HPDE6-E6E7 (cell line): Measurements from ENCODE around the gene TMEM186.
"Not testable (repeated sequence)": the region's sequence is repeated elsewhere in the genome, so short reads cannot be mapped to it uniquely, and the experiment has no call there.

Source experiments
- DNase-seq: peaks from one replicate; pipeline ENCODE4 v3.0.0; 2011; ENCODE audit warnings: missing footprints; ENCODE audit errors: extremely low spot score

The TMEM186 gene

DNA sequence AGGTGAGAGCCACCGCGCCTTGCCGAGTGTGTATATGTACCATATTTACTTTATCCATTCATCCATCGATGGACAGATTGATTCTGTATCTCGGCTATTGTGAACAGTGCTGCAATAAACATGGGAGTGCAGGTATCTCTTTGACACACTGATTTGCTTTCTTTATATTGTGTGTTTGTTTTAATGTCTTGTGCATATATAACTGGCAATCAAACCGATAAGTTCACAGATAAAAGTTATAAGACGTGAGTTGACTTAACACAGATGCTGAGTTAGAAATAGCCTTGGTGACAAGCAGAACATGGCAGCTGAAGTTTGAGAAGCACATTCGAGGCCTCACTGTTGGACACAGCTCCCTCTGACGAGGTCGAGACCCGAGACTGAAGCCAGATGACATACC is 23.2 kb downstream of the TMEM186 start:
- DNase-seq, result no peak

DNA sequence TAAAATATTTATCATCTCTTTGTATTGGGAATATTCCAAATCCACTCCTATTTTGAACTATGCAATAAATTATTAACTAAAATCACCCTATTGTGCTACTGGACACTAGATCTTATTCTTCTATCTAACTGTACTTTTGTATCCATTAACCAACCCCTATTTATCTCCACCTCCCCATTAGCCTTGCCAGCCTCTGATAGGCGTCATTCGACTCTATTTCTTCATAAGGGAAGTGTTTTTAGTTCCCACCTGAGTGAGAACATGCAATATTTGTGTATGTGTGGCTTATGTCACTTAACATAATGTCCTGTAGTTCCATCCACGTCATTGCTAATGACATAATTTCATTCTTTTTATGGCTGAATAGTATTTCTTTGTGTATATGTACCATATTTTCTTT is 23.9 kb downstream of the TMEM186 start:
- no peak for DNase-seq

DNA sequence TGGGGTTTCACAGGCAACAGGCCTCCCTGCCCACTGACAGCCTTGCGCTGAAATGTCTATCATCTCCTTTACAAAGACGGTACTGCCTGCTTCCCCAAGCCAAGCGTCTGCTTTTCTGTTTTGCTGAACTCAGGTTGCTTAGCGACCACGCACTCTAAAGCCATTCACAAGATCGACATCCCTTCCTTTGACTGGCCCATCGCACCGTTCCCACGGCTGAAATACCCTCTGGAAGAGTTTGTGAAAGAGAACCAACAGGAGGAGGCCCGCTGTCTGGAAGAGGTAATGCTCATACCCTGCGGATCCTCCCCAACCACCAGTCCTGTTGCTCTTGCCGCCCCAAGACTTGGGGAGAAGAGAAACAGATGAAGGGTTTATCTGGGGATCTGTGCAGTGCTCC is 28.7 kb downstream of the TMEM186 start:
- no peak for DNase-seq

DNA sequence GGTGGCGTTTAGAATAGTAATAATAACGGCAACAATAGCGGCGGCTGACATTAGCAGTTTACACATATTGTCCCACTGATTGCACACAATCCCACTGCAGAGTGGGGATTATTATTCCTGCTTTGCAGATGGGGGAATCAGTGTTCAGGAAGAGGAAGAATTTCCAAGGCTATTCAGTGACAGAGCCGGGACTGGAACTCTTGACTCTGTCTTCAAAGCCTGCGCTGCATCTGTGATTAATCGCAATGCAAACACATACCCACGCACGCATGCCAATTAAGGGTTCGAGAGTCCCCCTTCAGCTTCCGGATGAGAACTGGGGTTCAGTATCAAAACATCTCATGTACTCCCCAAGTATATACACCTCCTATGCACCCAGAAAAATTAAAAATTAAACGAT is 29.2 kb downstream of the TMEM186 start:
- no peak for DNase-seq

DNA sequence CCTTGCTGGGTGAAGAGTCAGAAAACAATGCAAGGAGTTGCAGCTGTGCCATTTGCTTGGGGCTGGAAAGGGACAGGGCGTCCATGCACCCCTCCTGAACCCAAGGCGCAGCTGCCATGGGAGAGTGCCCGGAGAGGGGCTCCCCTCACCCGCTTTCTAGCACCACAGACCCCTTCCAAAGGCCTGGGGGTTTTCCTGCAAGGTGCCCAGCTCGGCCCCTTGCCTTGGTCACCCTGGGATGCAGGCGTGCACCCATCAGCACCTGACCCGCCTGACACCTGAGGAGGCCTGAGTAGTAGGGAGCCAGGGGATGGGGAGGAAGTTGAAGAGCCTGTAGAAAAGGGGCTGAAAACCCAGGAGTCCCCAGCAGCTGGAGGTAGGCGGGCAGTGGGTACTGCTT is 30.3 kb downstream of the TMEM186 start:
- no peak for DNase-seq

DNA sequence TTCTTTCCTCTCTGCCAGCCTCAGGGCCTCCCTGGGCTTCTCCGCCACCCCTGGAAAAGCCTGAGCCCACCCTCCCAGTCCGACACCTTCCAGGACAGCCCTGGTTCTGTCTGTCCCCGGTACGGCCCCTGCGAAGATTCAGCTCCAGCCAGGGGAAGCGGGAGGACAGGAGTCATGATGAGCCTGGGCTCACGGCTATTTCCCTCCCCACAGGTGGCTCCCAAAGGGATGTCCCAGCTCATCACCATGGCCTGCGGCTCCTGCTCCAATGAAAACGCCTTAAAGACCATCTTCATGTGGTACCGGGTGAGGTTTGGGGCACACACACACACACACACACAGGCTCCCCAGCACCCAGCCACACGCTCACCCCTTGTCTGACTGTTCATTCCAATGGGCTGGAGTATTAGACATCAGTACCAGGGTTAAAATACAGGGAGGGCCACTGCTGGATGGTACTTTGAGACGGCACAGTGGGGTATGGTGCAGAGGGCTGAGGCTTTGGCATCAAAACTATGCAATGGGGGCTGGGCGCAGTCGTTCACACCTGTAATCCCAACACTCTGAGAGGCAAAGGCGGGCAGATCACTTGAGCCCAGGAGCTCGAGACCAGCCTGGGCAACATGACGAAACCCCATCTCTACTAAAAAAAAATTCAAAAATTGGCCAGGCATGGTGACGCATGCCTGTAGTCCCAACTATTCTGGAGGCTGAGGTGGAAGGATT is 32.8 kb downstream of the TMEM186 start:
- no peak for DNase-seq

DNA sequence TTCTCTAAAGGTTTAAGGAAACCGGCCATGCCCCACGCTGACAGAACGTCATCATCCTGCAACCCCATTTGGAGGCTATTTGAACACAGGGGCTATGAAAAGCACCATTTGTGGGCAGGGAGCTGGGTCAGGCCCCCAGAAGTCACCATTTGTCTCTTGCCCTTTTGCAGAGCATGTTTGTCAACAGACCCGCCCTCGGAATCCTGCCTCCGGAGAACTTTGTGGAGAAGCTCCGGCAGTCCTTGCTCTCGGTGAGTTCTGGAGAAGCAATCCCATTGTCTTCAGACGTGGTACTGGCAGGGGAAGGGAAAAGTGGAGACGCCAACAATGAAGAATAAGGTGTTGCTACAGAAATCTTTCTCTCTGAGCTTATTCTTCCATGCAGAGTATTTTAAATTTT is 33.5 kb downstream of the TMEM186 start:
- DNase-seq, result no peak

DNA sequence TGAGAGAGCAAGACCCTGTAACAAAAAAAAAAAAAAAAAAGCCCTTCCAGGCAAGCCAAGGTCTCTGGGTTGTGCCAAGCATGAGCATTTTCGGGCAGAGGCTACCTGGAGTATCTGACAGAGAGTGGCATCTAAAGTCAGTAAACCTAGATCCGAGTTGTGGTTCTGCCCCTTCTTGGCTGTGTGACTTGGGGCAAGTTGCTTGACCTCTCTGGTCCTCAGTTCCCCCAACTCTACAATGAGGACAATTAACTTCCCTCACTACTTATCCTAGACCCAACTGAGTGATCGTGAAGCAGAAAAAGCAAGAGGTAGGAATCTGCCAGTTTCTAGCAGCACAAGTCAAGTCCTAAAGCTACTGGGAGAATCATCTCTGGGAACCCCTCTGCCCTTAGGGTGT is 34.4 kb downstream of the TMEM186 start:
- no peak for DNase-seq

DNA sequence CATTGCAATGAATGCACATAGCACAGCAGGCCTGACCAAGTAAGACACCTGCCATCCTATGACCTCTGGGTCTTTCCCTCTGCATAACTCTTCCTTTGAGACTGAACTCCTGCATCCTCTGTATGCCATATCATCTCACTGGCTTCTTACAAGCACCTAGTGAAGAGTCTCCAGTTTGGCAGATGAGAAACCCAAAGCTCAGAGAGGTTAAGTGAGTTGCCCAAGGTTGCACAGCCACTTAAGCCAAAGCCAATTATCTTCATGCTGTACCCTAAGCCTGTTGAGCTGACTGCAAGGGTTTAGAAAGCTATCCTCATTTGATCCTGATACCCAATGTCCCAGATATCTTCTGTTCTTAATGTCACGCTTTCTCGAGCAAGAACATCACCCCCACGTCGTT is 35.2 kb downstream of the TMEM186 start:
- no peak for DNase-seq

DNA sequence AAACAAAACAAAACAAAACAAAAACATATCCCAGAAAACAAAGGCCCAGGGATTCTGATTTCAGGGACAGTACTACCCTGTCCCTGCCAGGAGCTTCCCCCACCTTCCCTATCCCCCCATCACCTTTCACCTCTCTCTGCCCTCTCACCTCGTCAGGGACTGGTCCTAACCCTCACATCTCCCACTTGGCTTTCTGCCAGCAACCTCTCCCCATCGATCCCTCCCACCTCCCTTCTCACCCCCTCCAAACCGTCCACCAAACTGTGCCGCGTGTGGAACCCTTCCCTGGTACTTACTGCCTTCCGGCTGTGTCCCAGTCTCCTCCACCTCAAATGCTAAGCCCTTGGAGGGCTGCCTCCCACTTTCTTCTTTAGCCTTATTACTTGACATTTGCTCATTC is 36.4 kb downstream of the TMEM186 start:
- no peak for DNase-seq

DNA sequence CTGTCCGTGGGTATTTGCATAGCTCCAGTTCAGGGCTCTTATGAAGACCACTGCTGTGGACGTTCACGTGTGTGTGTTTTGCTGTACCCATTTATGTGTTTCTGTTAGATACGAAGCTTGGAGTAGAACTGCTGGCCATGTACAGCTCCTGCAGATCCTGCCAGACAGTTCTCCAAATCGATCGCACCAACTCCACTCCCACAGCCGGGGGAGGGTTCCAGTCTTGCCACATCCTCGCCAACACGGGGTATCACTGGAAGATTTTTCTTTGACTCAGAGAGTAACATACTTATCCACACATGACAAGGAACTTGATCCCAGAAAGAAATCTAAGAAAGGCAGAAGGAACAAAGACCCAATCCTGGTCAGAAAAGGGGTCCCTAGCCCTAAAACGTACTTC is 37.4 kb downstream of the TMEM186 start:
- DNase-seq, result no peak

DNA sequence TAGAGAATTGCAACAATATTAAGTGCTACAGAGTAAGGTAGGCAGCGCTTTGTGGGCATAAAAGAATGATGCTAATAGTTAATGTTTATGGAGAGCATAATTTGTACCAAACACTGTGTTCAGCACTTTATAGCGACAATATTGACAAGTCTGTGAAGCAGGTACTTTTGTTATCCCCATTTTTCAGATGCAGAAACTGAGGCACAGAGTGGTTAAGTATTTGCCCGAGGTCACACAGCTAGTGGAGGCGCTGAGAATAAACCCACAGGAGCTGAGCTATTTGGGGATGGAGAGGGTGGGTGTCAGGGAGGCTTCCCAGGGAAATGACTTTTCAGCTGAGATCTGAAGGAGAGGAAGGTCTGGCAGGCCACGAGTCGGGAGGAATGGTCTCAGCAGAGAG is 39.4 kb downstream of the TMEM186 start:
- no peak for DNase-seq

DNA sequence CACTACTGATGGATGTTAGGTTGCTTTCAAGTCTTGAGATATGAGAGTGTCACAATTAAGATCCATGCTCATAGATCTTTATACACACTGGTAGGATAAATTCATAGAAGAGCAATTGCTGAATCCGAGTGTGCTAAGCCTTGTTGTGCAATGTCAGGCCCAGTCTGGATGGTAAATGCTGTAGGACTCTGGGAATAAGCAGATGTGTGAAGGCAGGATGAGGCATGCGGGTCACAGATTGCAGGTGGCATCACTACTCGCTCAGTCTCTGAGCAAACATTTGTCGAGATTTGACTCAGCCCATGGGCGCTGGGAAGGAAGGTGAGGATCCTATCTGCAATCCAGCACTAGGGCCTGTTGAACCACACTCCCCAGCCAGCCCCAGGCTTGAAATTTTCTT is 40.7 kb downstream of the TMEM186 start:
- DNase-seq, result no peak

DNA sequence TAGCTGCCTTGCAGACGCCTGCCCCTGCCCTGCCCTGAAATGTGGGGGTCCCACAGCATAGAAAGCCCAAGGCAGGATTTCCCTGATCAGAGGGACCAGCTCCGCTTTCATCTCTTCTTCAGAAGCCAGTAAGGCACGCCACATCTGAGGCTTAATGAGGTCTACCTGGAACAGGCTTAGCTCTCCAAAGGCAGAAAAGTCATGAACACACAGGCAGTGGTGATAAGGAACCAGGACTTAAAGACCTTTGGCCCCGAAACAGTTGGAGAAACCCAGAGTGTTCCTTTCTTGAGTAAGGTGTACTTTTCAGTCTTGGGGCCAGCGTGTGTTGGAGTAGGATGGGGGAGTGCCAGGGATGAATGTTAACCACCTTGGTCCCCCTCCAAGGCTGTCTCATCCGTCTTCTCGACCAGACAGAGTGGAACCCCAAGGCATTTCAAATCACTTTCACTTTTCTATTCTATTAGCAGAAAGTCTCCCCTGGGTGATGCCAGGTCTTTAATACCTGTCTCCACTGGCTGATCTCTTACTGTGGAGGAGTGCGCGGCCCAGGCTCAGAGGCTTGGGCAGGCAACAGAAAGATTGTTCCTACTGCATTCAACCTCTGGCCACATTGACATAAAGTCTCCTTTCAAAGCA is 43.9 kb downstream of the TMEM186 start:
- DNase-seq, result no peak

DNA sequence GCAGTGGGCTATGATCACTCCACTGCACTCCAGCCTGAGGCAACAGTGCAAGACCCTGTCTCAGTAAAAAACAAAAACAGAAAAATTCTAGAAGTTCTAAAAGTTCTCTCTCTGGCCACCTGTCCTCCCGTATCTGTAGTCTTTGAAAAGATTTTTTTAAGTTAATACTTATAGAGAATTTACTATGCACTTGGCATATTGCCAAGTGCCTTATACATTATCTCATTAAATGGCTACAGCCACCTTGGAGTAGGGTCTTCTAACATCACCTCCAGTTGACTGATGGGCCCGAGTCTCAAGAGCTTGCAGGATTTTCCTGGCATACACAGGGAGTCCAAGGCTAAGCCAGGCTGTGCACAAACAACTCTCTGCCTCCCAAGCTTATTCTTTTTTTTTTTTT is 44.7 kb downstream of the TMEM186 start:
- no peak for DNase-seq

DNA sequence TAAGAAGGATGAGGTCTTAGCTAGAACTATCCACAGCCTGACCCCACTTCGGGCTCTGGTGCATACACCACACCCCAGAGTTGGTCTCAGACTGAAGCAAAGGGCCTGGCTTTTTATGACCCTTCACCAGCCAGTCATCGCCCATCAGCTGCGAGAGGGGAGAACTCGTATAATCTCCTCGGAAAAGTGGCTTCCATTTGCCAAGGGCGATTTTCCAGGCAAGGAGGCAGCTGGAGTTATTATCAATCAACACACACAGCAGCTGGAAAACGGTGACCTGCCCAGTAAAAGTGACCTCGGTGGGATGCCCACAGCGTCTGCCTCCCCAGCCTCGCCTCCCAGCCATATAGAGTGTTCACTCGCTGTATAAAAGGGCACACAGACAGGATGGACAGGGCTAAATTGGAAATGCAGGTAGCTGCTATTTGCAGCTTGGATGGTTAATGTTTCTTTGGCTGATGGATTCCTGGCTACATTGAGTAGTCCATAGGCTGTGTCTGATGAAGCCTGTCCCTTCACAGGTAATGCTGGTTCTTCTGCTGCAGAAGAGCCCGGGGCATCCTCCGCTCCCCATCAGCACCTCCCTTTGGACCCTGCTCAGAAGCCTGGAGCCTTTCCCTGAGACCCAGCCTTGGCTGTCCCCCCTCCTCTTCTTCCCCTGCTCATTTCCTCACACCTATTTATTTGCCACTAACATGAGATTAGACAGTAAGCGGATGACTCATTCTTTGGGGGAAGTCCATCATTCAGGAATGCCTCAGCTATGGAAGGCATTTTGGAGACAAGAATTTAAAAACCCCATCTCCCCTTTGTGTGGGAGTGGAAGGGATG is 45.7 kb downstream of the TMEM186 start:
- peak; percentile 60 for DNase-seq

DNA sequence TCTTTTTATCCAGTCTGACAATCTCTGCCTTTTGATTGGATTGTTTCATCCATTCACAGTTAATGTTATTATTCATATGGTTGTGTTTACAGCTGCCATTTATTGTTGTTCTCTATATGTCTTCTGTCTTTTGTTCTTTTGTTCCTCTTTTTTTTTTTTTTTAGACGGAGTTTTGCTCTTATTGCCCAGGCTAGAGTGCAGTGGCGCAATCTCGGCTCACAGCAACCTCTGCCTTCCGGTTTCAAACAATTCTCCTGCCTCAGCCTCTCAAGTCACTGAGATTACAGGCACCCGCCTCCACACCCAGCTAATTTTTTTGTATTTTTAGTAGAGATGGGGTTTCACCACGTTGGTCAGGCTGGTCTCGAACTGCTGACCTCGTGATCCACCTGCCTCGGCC is 48.5 kb downstream of the TMEM186 start:
- DNase-seq, result not testable (repeated sequence)
